Right ventricle myocardium superior (tissue), 1 donor: ENCODE results near the gene FOXA3. TPM values are rescaled to one million over a fixed set of nuclear protein-coding genes. Genes with fewer than 3 reads are reported as not detected.
A peak's percentile ranks its signal among the peaks of the same experiment; 100 is the strongest.

Experiments
- ATAC-seq: fragments of 200-7000 bp; cut with Tn5 transposase; one replicate; pipeline ENCODE4 v1.9.1; 2020; ENCODE audit warnings: mild to moderate bottlenecking; ENCODE audit not compliant: poor library complexity
- DNase-seq: peaks from one replicate; pipeline ENCODE4 v3.0.0-alpha.2; 2020
- intact Hi-C: fragments of 100-400 bp; cut with DNase I; formaldehyde crosslinking; loops from one replicate; pipeline ENCODE4 v1.11.2; 2022
- total RNA-seq: library from RNA; stranded (reverse); fragmentation: NEBNext Ultra II Directional; extraction: Animal tissue kit (Norgen Biotek cat#: 25700); gene quantifications from one replicate; pipeline ENCODE4 v1.2.1, GENCODE V29; 2021
- donor health status: DM: no; HTN: yes; CAD: no; lungs with severe emphysema.

FOXA3 gene
- total RNA-seq, 1 donor from 2014 or later, result not detected

DNA sequence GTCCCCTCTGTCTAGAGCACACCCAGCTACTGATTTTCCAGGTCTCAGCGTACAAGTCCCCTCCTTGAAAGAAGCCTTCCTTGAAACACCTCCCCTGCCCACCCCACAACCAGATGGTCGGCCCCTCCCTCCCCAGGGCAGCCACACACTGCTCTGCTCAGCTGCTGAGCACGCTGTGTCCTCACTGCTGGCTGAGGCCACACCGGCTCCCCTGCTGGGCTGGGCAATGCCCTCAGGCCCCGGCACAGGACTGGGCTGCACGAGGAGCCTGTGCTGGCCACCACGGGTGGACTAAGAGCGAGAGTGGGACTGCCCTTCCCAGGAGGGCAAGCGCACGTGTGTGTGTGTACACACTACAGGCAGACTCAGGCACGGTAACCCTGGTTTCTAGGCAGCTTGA is 37.2 kb upstream of the FOXA3 start:
- no peak for ATAC-seq
- intact Hi-C loops, result no loop called here
- no peak for DNase-seq

DNA sequence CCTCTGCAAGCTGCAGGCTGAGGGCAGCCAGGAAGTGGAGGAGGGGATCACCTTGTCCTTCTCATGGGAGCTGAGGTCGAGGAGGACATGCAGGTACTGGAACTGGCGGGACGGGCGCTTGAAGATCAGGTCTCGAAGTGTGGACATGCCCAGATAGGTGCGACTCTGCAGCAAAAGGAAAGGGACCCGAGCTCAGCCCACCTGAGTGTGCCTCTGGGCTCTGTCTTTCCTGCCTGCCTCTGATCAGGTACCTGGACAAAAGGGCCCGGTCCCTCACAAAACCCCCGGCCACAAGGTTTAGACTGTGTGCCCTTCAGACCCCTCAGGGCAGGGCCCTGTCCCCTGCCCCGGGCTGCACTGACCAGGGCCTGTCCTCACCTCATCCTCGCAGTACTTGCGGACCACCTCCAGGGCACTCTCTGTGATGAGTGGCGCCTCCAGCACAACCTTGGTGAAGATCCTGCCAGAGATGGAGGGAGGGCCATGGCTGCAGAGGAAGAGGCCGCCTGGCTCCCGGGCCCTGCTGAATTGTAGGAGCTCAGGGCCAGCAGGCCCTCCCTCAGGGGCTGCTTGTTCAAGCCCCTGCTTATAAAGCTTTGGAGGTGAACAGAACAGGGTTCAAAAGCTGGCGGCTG is 36.5 kb upstream of the FOXA3 start:
- intact Hi-C loops, result no loop called here
- ATAC-seq, result no peak
- DNase-seq, result no peak

DNA sequence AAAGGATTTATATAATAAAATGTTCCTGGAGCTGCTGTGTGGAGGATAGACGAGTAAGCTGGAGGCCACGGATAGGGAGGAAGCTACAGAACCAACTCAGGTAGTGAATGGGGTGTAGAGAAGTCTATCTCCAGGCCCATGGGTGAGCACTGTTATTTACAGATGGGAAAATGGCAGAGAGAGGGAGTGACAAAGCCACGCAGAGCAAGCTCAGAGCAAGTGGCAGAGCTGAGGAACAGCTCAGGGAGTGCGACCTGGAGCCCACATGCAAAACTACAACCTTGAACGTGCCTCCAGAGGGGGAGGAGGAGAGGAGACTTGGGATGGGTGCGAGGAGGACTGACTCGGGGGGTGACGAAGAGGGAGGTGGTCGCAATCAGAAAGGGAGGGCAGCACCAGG is 35.6 kb upstream of the FOXA3 start:
- ATAC-seq, result no peak
- no peak for DNase-seq
- intact Hi-C loops, result no loop called here

DNA sequence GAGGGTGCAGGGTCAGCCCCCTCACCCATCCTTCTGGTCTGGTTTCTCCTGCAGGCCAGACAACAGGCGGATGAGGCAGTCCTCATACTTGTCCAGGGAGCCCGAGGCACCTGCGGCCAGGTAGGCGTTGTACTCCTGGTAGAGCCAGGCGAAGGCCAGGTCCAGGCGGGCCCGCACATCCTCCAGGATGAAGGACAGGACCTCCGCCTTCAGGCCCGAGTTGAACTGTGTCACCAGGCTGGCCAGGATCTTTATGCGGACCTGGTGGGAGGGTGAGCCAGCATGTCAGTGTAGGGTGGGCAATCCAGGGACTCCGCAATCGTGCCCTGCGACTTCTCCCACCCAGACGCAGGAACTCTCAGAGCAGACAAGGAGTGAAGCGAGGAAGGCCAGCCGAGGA is 35.2 kb upstream of the FOXA3 start:
- ATAC-seq (no peak), DNase-seq (no peak)
- intact Hi-C loops, result no loop called here

DNA sequence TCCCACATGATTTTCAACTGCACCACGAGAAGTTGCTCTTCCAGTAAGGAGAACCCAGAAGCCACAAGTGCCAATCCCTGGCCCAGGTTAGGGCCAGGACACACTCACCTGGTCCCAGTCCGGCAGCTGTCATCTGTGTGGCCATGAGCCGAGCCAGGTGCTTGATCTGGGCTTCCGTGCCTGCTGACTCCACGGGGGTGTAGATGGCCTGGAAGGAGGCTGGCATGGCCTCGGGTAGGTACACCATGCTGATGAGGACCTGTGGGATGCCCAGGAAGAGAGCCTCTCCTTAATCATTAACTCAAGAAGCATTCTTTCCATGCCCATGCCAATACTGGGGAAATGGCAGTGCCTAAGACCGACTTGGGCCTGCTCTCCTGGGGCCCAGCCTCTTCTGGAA is 29.2 kb upstream of the FOXA3 start:
- no peak for ATAC-seq
- no peak for DNase-seq
- intact Hi-C loops, result no loop called here

DNA sequence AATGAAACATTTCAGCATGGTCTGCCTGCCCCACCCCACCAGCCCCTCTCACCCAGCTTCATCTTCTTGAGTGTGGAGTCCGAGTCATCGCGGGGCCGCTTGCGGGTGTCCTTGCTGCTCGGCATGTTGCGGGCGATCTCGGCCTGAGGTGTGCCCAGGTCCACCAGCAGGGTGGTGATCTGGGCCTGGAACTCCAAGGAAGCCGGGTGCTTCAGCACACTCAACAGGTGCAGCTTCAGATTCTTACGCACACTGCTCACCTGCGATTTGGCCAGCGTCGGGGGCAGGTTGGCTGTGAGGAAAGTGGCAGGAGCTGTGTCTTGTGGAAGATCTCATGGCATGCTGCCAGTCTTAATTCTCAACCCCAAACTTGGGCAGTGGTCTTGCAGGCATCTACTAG is 21.9 kb upstream of the FOXA3 start:
- intact Hi-C loops, result no loop called here
- DNase-seq (no peak), ATAC-seq (no peak)

DNA sequence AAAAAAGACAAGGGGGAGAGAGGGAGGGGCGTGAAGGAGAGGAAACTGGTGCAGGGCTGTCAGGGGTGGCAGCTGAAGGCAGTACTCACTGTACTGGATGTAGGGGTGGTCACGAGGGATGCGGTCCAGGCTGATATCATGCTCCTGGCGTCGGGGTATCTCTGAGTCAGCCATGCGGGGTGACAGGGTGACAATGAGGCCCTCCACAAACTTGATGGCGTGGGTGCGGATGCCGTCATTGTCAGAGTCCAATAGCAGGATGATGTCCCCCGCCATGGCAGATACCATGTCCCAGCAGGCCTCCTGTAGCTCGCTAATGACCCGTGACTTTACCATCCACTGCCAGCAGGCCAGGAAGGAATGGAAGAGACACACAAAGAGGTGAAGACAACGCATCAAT is 16.5 kb upstream of the FOXA3 start:
- intact Hi-C loops, result no loop called here
- no peak for DNase-seq
- ATAC-seq, result no peak

DNA sequence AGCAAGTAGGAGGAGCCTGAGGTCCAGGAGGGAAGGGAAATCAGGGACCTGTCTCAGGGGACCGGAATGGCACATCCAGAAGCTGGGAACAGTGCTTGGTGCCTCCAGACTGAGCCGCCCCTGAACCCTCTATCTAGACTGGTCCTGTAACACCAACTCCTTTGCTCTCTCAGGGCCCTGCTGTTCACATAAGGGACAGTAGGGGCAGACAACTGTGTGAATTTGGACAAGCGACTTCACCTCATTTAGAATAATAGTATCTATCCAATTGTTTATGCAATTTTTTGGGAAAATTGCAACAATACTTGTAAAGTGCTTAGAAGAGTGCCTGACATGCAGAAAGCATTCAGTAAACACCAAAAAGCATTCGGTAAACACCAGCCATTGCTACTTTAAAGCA is 15.2 kb upstream of the FOXA3 start:
- ATAC-seq (no peak), DNase-seq (no peak)
- intact Hi-C loops, result no loop called here

DNA sequence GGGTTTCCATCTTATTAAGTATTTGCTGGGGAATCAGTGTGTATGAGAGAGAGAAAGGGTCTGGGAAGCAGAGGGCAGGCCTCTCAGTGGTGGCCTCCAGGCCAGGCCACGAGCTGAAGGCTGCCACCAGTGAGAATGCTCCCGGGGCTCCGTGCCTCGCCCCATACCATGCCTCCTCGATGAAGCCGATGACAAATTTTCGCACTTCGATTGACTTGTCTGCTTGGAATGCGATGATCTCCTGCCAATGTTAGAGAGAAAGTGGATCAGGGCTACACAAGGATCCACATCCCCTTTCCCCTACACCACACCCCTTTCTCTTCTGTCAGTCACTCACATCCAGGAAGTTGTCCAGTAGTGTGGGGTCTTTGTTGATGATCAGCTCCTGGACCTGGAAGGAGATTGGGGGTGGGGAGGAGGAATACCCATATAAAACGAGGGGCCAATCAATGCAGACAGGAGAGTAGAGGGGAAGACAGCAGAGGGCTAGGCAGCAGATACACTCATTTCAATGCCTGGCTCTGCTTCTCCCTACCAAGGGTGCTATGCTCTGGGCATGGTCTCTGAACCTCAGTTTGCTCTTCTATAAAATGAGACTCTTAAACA is 11.9 kb upstream of the FOXA3 start:
- intact Hi-C loops, result no loop called here
- DNase-seq (no peak), ATAC-seq (no peak)

DNA sequence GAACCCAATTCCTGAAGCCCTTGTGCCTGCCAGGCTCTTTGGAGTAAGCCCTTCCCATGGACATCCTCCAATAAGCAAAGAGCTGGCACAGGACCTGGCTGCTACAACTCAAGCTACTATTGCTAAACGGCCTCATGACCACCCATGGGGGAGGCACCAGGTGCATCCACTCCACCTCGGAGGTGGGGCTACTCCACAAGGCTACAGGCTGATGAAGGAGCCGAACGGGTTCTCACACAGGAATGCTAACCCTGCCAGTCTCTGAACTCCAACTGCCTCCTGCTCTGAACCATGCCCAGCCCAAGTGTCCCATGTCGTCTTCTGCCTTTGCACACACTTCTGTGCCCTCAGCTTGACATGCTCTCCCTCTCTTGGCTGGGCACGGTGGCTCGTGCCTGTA is 11.1 kb upstream of the FOXA3 start:
- no peak for DNase-seq
- no peak for ATAC-seq
- intact Hi-C loops, result no loop called here

DNA sequence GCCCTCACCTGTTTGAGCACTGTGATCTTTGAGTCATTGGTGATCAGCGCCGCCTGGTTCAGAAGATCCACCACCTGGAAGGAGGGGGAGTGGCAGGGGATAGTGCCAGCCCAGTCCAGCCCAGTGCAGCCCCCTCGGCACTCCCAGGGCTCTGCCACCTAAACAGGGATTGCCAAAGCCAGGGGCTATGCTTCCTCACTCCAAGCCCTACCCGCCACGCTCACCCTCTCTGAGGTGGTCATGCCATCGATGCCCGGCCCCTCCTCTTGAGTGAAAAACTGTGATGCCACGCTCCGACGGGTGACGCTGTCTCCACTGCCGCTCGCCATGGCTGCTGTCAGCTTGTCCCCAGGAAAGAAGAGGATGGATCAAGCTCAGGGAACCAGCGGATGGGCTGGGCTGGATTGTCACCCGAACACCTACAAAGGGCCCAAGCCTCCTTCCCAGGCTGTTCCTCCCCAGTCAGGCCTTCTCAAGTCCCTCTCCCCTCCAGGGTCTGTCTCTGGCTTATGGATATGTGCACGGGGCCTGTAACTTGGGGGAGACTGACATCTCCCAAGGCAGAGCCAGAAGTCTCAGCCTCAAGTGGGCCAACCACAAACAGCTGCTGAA is 9.9 kb upstream of the FOXA3 start:
- DNase-seq, result no peak
- intact Hi-C loops, result no loop called here
- ATAC-seq, result no peak

DNA sequence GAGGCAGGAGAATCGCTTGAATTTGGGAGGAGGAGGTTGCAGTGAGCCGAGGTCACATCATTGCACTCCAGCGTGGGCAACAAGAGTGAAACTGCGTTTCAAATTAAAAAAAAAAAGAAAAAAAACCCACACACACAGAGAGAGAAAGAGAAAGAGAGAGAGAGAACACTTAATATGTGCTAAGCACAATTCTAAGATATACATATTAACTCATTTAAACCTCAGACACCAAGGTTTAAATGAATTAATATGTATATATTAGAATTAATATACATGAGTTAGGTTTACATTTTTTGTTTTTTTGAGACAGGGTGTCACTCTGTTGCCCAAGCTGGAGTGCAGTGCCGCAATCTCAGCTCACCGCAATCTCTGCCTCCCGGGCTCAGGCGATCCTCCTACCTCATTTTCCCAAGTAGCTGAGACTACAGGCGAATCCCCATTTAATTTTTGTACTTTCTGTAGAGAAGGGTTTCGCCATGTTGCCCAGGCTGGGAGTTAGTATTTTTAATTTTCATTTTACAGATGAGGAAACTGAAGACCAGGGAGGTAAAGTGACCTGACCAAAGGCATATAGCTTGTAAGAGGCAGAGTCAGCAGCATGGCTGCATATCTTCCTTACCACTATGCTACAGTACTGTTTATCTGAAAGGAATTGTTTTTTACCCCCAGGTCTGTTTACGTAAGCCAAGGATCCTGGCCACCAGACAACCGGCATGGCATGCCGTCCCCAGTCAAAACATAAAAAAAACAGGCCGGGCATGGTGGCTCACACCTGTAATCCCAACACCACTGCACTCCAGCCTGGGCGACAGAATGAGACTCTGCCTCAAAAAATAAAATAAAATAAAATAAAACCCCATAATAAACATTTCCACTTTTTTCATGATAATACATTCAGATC is 3.5 kb upstream of the FOXA3 start:
- DNase-seq (no peak), ATAC-seq (no peak)
- intact Hi-C loops, result no loop called here

DNA sequence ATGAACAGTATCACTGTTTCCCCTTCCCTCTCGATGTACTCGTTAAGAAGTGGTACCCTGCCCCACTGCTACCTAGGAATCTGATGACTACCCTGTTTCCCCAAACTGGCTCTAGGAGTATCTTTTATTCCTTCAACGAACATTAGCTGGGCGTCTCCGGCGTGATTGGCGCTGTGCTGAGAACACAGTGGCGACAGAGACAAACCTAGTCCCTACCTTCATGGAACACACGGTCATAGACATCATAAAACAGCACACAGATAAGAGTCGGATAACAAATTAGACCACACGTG is 1.9 kb upstream of the FOXA3 start:
- DNase-seq (no peak), ATAC-seq (no peak)
- intact Hi-C loops, result no loop called here

DNA sequence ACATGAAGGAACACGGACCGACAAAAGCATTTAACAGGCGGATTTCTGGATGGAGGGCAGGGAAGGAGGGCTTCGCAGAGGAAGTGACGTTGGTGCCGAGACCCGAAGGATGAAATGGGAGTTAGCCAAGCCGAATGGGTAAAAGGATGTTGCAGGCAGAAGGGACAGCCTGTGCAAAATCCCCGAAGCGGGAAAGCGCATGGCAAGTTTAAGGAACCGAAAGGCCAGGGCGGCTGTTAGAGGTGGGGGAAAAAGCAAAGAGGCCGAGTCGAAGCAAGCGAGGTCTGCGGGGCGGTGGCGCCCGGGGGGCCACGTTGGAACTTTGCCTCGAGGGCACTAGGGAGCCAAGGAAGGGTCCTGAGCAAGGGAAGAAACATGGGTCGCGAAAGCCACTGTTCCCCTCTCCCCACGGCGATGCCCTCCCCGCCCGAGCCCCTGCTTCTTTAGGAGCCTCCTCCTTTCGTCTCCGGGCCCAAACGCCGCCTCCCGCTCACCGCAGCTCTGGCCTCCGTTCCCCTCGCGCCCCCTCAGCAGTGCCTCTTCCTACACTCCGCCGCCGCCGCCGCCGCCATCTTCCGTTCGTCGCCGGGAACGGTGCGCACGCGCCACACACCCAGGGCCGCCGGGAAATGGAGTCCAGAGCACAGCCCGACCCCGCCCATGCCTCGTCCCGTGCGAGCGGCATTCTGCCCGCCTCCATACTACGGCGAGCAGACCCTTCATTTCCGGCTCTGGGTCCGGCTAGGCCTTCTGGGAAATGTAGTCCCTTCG is 1.4 kb upstream of the FOXA3 start, which contains the start of gene SYMPK:
Gene SYMPK, minus strand, starts transcription at position 584 of the 771 bp plus-strand sequence. CDS start 8,652 bp downstream, outside the sequence.
- ATAC-seq (peak; percentile 99), DNase-seq (peak; percentile 99)
- intact Hi-C loops, result no loop called here

DNA sequence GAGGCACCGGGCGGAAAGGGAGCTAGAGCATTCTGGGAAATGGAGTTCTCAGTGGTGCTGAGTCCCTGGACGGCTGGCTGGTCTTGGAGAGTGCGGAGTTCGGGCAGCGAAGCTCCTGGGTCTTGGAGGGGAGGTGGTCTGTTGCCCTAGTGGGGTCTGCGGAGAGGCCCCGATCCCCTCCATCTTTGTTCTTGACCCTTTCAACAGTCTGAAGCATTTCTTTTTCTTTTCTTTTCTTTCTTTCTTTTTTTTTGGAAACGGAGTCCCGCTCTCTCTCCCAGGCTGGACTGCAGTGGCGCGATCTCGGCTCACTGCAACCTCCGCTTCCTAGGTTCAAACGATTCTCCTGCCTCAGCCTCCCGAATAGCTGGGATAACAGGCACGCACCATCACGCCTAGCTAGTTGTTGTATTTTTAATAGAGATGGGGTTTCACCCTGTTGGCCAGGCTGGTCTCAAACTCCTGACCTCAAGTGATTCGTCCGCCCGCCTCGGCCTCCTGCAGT is 739 bp upstream of the FOXA3 start:
- intact Hi-C loops, result no loop called here
- no peak for DNase-seq
- ATAC-seq, result no peak

DNA sequence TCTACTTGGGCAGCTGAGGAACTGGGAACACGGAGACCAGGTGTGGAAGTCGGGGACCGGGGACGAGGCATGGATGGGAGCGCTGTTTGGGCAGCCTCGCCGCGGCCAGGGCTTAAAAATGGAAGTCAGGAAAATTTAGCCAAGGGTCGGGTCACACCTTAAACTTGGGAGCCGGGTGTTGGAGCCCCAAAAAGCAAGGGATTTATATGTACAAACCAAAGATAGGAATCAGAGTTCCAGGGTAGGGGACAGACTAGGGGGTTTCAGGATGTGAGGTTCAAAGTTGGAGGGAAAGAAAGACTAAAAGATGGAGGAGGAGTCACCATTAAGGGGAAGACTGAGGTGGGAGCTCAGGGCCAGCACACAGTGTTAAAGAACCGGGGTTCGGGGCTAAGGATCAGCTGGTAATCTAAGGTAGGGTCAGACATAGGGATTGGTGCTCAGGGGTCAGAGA is 530 bp downstream of the FOXA3 start:
- intact Hi-C loops, result no loop called here
- DNase-seq, result no peak
- ATAC-seq, result no peak

DNA sequence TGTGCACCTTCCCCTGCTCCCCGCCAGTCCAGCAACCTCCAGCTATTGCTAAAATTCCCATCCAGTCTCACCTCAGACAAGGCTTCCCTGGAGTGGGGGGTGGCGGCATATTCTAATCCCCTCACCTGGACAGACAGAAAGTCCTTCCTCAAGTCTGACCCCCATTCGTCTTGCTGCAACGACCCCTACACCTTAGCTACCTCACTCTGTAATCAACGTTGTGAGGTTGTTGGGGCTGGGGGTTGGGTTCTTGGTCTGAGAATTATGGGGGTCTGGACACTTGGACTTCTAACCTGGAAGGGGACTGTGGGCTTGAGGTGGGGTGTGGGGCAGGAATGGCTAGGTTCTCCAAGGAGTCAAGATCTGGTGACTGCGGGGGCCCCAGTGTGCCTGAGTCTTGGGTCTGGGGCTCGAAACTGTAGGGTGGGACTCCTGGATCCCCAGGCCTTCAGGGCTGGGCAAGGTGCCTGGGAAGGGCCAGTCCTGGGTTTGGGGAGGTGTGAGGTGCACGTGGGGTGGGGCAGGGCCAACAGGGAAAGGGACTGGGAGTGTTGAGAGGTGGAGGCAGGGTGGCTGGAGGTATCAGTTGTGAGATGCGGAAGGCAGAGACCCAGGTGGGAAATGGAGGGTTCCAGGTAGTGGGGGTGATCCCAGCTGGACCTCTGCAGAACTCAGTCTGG is 1.3 kb downstream of the FOXA3 start:
- intact Hi-C loops, result no loop called here
- ATAC-seq (no peak), DNase-seq (no peak)
